RWPE2 (cell line): ENCODE results near the gene TIMM13.

ENCODE experiments used
- ATAC-seq: fragments of 200-7000 bp; cut with Tn5 transposase; 3 replicates; pipeline ENCODE4 v1.9.1; 2021; ENCODE audit warnings: low read depth
- DNase-seq: peaks from one replicate; pipeline ENCODE4 v3.0.0-alpha.2; 2020; ENCODE audit warnings: low spot score
- H3K27ac ChIP-seq: fragments of 450-650 bp; 2 replicates; pipeline ENCODE4 v1.5.1; 2017; ENCODE audit warnings: mild to moderate bottlenecking; ENCODE audit not compliant: poor library complexity, severe bottlenecking
- H3K27me3 ChIP-seq: fragments of 250-450 bp; sonication (Bioruptor Pico); 2 replicates; pipeline ENCODE4 v1.5.1; 2021; ENCODE audit warnings: mild to moderate bottlenecking, moderate library complexity; ENCODE audit not compliant: insufficient read depth, poor library complexity, severe bottlenecking
- H3K36me3 ChIP-seq: fragments of 250-450 bp; sonication (Bioruptor Pico); 2 replicates; pipeline ENCODE4 v1.5.1; 2020; ENCODE audit warnings: low read depth, mild to moderate bottlenecking, moderate library complexity
- H3K4me1 ChIP-seq: fragments of 250-450 bp; sonication (Bioruptor Pico); 2 replicates; pipeline ENCODE4 v1.5.1; 2021; ENCODE audit warnings: mild to moderate bottlenecking, moderate library complexity; ENCODE audit not compliant: insufficient read depth, poor library complexity, severe bottlenecking
- H3K4me3 ChIP-seq: fragments of 250-450 bp; sonication (Bioruptor Pico); 2 replicates; pipeline ENCODE4 v1.5.1; 2021; ENCODE audit warnings: mild to moderate bottlenecking, moderate library complexity; ENCODE audit not compliant: severe bottlenecking
- H3K9me3 ChIP-seq: fragments of 250-450 bp; sonication (Bioruptor Pico); 2 replicates; pipeline ENCODE4 v1.5.1; 2021; ENCODE audit warnings: mild to moderate bottlenecking, moderate library complexity; ENCODE audit not compliant: severe bottlenecking
- TF ChIP-seq, protein P1 (sequence below): fragments of 450-650 bp; IDR thresholded peaks from one replicate; pipeline ENCODE4 v1.5.1; 2017; ENCODE audit warnings: mild to moderate bottlenecking, moderate library complexity; ENCODE audit not compliant: poor library complexity, severe bottlenecking

TIMM13 gene

DNA sequence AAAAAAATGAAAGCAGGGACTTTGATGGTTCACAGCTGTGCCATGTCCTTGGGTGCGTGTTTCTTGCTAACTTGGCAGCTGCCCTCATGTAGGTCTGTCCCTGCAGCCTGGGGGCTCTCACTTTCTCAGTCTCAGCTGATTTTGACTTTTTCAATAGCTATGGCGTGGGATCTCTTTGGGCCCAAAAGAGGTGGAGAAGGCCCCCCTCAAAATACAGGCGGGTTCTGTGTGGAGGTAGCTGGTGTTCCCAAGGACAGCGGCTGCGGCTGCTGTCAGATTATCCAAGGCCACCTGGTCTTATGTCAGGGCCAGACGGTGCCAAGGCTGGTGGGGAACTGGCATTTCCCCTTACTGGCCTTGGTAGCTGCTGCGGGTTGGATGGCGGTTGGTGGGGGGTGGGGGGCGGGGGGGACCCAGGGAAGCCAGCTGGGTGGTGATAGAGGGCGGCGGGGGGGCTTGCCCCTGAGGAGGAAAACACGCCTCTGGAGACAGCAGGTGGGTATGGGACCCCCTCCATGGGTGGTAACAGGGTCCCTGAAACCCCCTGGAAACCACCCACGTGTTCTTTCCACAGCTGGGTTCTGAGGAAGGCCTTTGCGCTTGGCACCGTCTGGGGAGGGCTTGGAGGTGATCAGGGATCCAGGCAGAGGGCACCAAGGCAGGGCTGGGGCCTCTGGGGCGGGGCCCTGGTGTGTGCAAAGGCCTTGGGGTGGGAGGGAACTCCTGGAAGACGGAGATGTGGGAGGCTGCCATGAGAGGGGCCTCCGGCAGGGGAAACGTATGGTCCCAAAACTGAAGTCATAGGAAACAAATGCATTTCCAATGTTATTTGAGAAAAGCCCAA, 4.1 kb downstream of the TIMM13 start:
- peaks cover 4% of the 10 kb centered on the region for H3K4me1 ChIP-seq
- no peak overlapping the region for H3K27ac ChIP-seq
- ATAC-seq (no peak), DNase-seq (peak; percentile 35)
- peaks cover 16% of the 10 kb centered on the region for H3K36me3 ChIP-seq
- H3K4me3 ChIP-seq: no peak overlapping the region
- H3K9me3 ChIP-seq: no peaks in the 10 kb centered on the region
- no peaks in the 10 kb centered on the region for H3K27me3 ChIP-seq
- TF ChIP-seq, protein P1, sequence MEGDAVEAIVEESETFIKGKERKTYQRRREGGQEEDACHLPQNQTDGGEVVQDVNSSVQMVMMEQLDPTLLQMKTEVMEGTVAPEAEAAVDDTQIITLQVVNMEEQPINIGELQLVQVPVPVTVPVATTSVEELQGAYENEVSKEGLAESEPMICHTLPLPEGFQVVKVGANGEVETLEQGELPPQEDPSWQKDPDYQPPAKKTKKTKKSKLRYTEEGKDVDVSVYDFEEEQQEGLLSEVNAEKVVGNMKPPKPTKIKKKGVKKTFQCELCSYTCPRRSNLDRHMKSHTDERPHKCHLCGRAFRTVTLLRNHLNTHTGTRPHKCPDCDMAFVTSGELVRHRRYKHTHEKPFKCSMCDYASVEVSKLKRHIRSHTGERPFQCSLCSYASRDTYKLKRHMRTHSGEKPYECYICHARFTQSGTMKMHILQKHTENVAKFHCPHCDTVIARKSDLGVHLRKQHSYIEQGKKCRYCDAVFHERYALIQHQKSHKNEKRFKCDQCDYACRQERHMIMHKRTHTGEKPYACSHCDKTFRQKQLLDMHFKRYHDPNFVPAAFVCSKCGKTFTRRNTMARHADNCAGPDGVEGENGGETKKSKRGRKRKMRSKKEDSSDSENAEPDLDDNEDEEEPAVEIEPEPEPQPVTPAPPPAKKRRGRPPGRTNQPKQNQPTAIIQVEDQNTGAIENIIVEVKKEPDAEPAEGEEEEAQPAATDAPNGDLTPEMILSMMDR: no peak

DNA sequence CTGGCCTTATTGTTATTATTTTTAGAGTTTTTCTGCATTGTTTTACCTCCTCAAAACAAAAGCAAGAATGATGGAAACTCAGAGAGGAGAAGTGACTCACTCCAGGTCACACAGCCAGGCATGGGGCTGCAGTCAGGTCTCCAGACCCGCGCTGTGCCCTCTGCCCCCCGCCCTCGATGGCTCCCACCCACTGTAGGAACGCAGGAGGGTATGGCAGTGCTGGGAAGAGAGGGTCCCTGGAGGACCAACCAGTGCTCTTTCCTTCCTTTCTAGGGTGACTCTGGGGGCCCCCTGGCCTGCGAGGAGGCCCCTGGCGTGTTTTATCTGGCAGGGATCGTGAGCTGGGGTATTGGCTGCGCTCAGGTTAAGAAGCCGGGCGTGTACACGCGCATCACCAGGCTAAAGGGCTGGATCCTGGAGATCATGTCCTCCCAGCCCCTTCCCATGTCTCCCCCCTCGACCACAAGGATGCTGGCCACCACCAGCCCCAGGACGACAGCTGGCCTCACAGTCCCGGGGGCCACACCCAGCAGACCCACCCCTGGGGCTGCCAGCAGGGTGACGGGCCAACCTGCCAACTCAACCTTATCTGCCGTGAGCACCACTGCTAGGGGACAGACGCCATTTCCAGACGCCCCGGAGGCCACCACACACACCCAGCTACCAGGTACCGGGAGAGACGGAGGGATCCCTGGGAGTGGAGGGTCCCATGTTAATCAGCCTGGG, 5.6 kb downstream of the TIMM13 start:
- TF ChIP-seq, protein P1: no peak

DNA sequence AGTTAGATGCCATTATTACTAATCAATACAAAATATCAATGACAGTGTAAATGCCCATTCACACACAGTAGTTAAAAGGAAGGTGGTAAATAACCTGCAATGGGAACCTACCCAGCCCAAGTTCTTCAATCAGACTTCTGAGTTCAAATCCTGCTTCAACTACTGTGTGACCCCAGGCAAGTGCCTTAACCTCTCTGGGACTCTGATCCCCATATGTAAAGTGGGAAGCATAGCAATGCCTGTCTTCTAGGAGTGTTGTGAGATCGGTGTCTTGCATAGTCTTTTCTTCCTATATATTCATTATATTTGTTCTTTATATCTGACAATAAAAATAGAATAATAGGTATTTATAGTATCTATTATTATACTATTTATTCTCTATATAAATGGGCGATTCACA, 6.9 kb downstream of the TIMM13 start:
- DNase-seq (no peak), ATAC-seq (no peak)
- no peaks in the 10 kb centered on the region for H3K9me3 ChIP-seq
- H3K27me3 ChIP-seq: no peaks in the 10 kb centered on the region
- TF ChIP-seq, protein P1: no peak
- H3K27ac ChIP-seq: no peak overlapping the region
- H3K4me1 ChIP-seq: no peaks in the 10 kb centered on the region
- no peak overlapping the region for H3K4me3 ChIP-seq
- peaks cover 2% of the 10 kb centered on the region for H3K36me3 ChIP-seq

More for the DNA sequence above, 5.6 kb downstream of the TIMM13 start:
- Histone ChIP-seq H3K27me3 (no peaks in the 10 kb centered on the region), H3K36me3 (peaks cover 15% of the 10 kb centered on the region), H3K4me3 (no peak overlapping the region), H3K4me1 (peaks cover 4% of the 10 kb centered on the region), H3K9me3 (no peaks in the 10 kb centered on the region), H3K27ac (no peak overlapping the region)
- ATAC-seq (no peak), DNase-seq (no peak)

DNA sequence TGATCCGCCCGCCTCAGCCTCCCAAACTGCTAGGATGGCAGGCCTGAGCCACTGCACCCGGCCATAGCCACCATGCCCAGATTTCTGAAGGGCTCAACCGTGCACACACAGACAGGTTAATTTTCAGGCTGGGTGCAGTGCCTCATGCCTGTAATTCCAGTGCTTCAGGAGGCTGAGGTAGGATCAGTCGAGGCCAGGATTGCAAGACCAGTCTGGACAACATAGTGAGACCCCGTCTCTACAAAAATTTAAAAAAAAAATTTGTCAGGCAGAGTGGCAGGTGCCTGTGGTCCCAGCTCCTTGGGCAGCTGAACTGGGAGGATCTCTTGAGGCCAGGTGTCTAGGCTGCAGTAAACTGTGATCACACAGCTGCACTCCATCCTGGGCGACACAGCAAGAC, 7.6 kb downstream of the TIMM13 start:
- Histone ChIP-seq H3K4me3 (no peak overlapping the region), H3K4me1 (no peaks in the 10 kb centered on the region), H3K36me3 (no peaks in the 10 kb centered on the region; the same call in 1 of the 2 replicates), H3K27ac (no peak overlapping the region), H3K9me3 (no peaks in the 10 kb centered on the region), H3K27me3 (no peaks in the 10 kb centered on the region)
- DNase-seq (no peak), ATAC-seq (no peak)
- TF ChIP-seq, protein P1: no peak
